Measurements from ENCODE around the gene FRMD5.

FRMD5 gene

DNA sequence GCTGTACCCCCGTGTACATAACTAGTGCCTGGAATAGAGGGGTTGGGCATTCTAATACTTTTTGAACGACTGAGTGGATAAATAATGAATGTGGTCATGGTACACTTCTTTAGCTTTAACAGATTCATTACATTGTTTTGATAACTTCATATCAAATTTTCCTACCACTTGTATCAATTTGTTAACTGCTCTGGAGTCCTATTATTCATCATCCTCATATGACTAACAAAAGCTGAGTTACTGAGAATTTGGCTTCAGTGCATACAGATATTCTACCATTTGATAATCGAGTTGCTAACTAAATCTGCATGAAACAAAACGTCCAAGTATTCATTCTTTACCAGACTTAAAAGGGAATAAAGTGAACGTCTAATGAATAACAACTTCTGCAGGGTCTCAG, 31.7 kb downstream of the FRMD5 start:
- H3K9me3 ChIP-seq (ENCODE audit: control insufficient read depth in 2 of 2, low read length in 2 of 2) = no peaks in the 10 kb centered on the region
- H3K4me1 ChIP-seq (ENCODE audit: control insufficient read depth, insufficient read depth, low read length) = no peaks in the 10 kb centered on the region
- H3K9ac ChIP-seq (ENCODE audit: low read length in 2 of 2) = no peak overlapping the region
- H3K36me3 ChIP-seq (ENCODE audit: control insufficient read depth in 2 of 2, insufficient read depth in 2 of 2, low read length in 2 of 2) = no peaks in the 10 kb centered on the region
- H3K27me3 ChIP-seq (ENCODE audit: control insufficient read depth in 1 of 2, insufficient read depth in 2 of 2, low read length in 2 of 2) = peaks cover 0 to 2% of the 10 kb centered on the region in 2 donors
- H3K27ac ChIP-seq (ENCODE audit: low read length) = no peak overlapping the region
- no peak overlapping the region for H3K4me3 ChIP-seq (ENCODE audit: low read length in 2 of 2)

DNA sequence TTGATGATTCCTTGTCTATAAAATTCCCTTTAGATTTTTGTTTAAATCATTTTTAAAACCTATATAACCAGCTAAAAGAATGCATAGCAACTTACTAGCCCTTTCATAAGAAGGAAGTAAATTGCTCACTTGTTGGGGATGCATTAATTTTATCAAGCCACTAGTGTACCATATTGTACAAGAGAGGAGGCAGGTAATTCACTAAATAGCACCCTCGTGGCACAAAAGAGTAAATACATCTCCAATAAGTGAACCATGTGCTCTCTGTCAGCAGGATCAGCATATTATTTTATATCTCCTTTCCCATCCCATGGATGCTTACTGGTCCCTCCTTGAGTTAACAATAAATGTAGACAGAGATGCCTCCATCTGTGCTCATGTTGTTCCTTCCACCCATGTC, 34.3 kb downstream of the FRMD5 start:
- Histone ChIP-seq H3K27me3 (ENCODE audit: control insufficient read depth in 1 of 2, insufficient read depth in 2 of 2, low read length in 2 of 2) (peaks cover 0 to 2% of the 10 kb centered on the region in 2 donors), H3K4me1 (ENCODE audit: control insufficient read depth, insufficient read depth, low read length) (no peaks in the 10 kb centered on the region), H3K9ac (ENCODE audit: low read length in 2 of 2) (no peak overlapping the region), H3K4me3 (ENCODE audit: low read length in 2 of 2) (no peak overlapping the region), H3K9me3 (ENCODE audit: control insufficient read depth in 2 of 2, low read length in 2 of 2) (no peaks in the 10 kb centered on the region), H3K27ac (ENCODE audit: low read length) (no peak overlapping the region), H3K36me3 (ENCODE audit: control insufficient read depth in 2 of 2, insufficient read depth in 2 of 2, low read length in 2 of 2) (no peaks in the 10 kb centered on the region)

DNA sequence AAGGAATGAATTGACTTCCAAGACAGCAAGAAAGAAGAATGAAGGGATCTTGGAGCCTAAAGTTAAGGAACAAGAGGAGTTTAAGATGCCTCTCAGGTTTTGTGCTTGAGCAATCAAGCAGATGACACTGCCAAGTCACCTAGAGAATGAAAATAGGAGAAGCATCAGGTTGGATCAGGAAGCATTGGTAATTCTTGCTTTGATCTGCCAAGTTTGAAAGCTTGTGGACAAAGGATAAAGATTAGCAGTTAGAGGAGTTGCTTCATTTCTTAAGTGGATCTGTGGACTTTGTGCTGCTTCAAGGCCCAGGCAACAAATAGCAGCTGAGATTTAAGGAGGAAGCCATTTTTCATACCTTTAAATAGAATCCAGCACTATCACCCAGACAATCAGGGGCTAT, 35.6 kb downstream of the FRMD5 start:
- H3K9me3 ChIP-seq (ENCODE audit: control insufficient read depth in 2 of 2, low read length in 2 of 2) = no peaks in the 10 kb centered on the region
- H3K36me3 ChIP-seq (ENCODE audit: control insufficient read depth in 2 of 2, insufficient read depth in 2 of 2, low read length in 2 of 2) = no peaks in the 10 kb centered on the region
- H3K27ac ChIP-seq (ENCODE audit: low read length) = no peak overlapping the region
- H3K4me3 ChIP-seq (ENCODE audit: low read length in 2 of 2) = no peak overlapping the region
- H3K27me3 ChIP-seq (ENCODE audit: control insufficient read depth in 1 of 2, insufficient read depth in 2 of 2, low read length in 2 of 2) = no peaks in the 10 kb centered on the region
- no peak overlapping the region for H3K9ac ChIP-seq (ENCODE audit: low read length in 2 of 2)
- H3K4me1 ChIP-seq (ENCODE audit: control insufficient read depth, insufficient read depth, low read length) = no peaks in the 10 kb centered on the region

DNA sequence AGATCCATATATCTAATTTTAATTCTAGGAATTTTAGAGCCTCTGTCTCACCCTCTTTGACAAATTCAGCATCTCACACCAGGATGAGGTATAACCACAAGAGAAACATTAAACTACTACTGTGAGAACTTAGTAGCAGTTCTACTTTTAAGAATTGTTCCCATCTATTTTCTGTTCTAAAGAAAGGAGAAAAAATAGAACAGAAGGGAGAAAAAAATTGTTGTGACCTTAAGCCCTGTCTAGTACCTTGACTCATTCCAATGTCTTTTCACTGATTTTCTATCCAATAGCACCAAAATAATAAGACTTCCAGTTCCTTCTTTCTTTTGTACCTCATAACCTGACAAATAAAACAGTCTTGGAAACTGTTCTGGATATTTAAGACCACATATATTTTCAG, 37.0 kb downstream of the FRMD5 start:
- H3K4me1 ChIP-seq (ENCODE audit: control insufficient read depth, insufficient read depth, low read length) = no peaks in the 10 kb centered on the region
- no peak overlapping the region for H3K9ac ChIP-seq (ENCODE audit: low read length in 2 of 2)
- no peak overlapping the region for H3K4me3 ChIP-seq (ENCODE audit: low read length in 2 of 2)
- no peaks in the 10 kb centered on the region for H3K36me3 ChIP-seq (ENCODE audit: control insufficient read depth in 2 of 2, insufficient read depth in 2 of 2, low read length in 2 of 2)
- H3K27me3 ChIP-seq (ENCODE audit: control insufficient read depth in 1 of 2, insufficient read depth in 2 of 2, low read length in 2 of 2) = no peaks in the 10 kb centered on the region
- H3K27ac ChIP-seq (ENCODE audit: low read length) = no peak overlapping the region
- H3K9me3 ChIP-seq (ENCODE audit: control insufficient read depth in 2 of 2, low read length in 2 of 2) = no peaks in the 10 kb centered on the region

DNA sequence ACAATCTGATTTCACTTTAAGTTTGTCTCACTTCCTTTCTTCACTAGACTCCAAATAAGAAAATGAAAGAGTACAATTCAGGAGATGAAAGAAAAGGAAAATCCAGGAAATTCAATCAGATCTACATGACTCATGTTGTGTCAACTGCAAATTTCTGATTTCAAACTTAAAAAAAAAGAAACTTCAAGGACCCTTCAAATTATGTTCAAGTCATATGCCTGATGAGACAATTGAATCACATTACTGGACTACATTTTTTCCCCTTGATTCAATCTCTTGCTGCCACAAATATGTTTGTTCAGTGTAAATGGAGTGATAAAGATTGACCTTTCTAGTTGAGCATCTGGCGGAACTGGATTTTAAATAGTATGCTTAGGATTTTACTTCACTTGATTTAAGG, 37.4 kb downstream of the FRMD5 start:
- Histone ChIP-seq H3K27me3 (ENCODE audit: control insufficient read depth in 1 of 2, insufficient read depth in 2 of 2, low read length in 2 of 2) (no peaks in the 10 kb centered on the region), H3K36me3 (ENCODE audit: control insufficient read depth in 2 of 2, insufficient read depth in 2 of 2, low read length in 2 of 2) (no peaks in the 10 kb centered on the region), H3K4me3 (ENCODE audit: low read length in 2 of 2) (no peak overlapping the region), H3K27ac (ENCODE audit: low read length) (no peak overlapping the region), H3K9ac (ENCODE audit: low read length in 2 of 2) (no peak overlapping the region), H3K4me1 (ENCODE audit: control insufficient read depth, insufficient read depth, low read length) (no peaks in the 10 kb centered on the region), H3K9me3 (ENCODE audit: control insufficient read depth in 2 of 2, low read length in 2 of 2) (no peaks in the 10 kb centered on the region)

DNA sequence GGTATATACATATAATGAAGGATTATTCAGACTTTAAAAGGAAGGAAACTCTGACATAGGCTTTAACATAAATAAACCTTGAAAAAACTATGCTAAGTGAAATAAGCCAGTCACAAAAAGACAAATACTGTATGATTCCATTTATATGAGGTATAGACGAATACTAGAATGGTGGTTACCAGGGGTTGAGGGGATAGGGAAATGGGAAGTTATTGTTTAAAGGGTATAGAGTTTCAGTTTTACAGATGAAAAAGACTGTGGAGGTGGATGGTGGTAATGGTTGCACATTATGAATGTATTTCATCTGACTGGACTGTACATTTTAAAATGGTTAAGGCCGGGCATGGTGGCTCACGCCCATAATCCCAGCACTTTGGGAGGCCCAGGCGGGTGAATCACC, 41.7 kb downstream of the FRMD5 start:
- H3K4me1 ChIP-seq (ENCODE audit: control insufficient read depth, insufficient read depth, low read length) = no peaks in the 10 kb centered on the region
- no peaks in the 10 kb centered on the region for H3K9me3 ChIP-seq (ENCODE audit: control insufficient read depth in 2 of 2, low read length in 2 of 2)
- H3K36me3 ChIP-seq (ENCODE audit: control insufficient read depth in 2 of 2, insufficient read depth in 2 of 2, low read length in 2 of 2) = no peaks in the 10 kb centered on the region
- H3K9ac ChIP-seq (ENCODE audit: low read length in 2 of 2) = no peak overlapping the region
- H3K27ac ChIP-seq (ENCODE audit: low read length) = no peak overlapping the region
- H3K4me3 ChIP-seq (ENCODE audit: low read length in 2 of 2) = no peak overlapping the region
- H3K27me3 ChIP-seq (ENCODE audit: control insufficient read depth in 1 of 2, insufficient read depth in 2 of 2, low read length in 2 of 2) = no peaks in the 10 kb centered on the region

DNA sequence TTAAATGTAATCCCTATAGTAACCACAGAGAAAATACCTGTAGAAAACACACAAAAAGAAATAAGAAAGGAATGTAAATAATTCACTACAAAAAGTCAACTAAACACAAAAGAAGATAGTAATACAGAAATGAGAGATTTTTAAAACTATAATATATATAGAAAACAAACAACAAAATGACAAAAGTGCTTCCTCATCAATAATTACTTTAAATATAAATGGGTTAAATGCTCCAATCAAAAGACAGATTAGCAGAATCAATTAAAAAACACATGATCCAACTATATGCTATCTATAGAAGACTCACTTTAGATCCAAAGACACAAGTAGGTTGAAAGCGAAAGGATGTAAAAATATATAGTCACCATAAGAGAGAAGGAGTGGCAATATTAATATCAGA, 45.8 kb downstream of the FRMD5 start:
- Histone ChIP-seq H3K9ac (ENCODE audit: low read length in 2 of 2) (no peak overlapping the region), H3K36me3 (ENCODE audit: control insufficient read depth in 2 of 2, insufficient read depth in 2 of 2, low read length in 2 of 2) (no peaks in the 10 kb centered on the region), H3K4me1 (ENCODE audit: control insufficient read depth, insufficient read depth, low read length) (no peaks in the 10 kb centered on the region), H3K4me3 (ENCODE audit: low read length in 2 of 2) (no peak overlapping the region), H3K27ac (ENCODE audit: low read length) (no peak overlapping the region), H3K27me3 (ENCODE audit: control insufficient read depth in 1 of 2, insufficient read depth in 2 of 2, low read length in 2 of 2) (peaks cover 0 to 3% of the 10 kb centered on the region in 2 donors), H3K9me3 (ENCODE audit: control insufficient read depth in 2 of 2, low read length in 2 of 2) (no peaks in the 10 kb centered on the region)

DNA sequence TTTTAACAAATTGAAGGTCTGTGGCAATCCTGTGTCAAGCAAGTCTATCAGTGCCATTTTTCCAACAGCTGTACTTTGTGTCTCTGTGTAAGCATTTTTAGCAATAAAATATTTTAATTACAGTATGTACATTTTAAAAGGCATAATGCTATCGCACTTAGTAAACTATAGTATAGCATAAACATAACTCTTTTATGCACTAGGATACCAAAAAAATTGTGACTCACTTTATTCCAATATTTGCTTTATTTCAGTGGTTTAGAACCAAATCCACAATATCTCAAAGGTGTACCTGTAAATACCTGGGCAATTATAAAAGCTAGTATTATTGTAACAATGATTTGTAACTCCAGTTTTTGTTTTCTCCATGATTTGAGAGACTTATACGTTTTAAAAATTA, 46.5 kb downstream of the FRMD5 start:
- Histone ChIP-seq H3K27me3 (ENCODE audit: control insufficient read depth in 1 of 2, insufficient read depth in 2 of 2, low read length in 2 of 2) (peaks cover 0 to 3% of the 10 kb centered on the region in 2 donors), H3K4me3 (ENCODE audit: low read length in 2 of 2) (no peak overlapping the region), H3K9me3 (ENCODE audit: control insufficient read depth in 2 of 2, low read length in 2 of 2) (no peaks in the 10 kb centered on the region), H3K4me1 (ENCODE audit: control insufficient read depth, insufficient read depth, low read length) (no peaks in the 10 kb centered on the region), H3K9ac (ENCODE audit: low read length in 2 of 2) (no peak overlapping the region), H3K36me3 (ENCODE audit: control insufficient read depth in 2 of 2, insufficient read depth in 2 of 2, low read length in 2 of 2) (no peaks in the 10 kb centered on the region), H3K27ac (ENCODE audit: low read length) (no peak overlapping the region)

DNA sequence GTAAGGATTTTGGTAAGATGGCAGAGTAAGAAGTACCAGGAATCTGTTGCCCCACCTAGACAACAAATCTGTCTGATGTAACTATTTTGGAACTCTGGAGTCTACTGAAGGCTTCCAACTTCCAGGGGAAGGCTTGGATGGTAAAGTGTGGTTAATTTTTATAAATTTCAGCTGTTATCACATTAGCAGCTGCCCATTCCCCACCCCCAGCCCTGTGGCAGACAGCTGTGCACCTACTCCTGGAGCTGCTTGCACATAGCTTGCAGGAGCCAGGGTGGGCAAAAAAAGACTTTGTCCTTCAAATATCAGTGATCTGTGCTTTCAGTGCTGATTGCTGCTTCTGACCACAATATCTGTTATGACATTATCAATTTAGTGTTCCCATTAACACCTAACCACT, 47.4 kb downstream of the FRMD5 start:
- H3K9ac ChIP-seq (ENCODE audit: low read length in 2 of 2) = no peak overlapping the region
- no peaks in the 10 kb centered on the region for H3K36me3 ChIP-seq (ENCODE audit: control insufficient read depth in 2 of 2, insufficient read depth in 2 of 2, low read length in 2 of 2)
- no peaks in the 10 kb centered on the region for H3K9me3 ChIP-seq (ENCODE audit: control insufficient read depth in 2 of 2, low read length in 2 of 2)
- no peak overlapping the region for H3K4me3 ChIP-seq (ENCODE audit: low read length in 2 of 2)
- H3K27me3 ChIP-seq (ENCODE audit: control insufficient read depth in 1 of 2, insufficient read depth in 2 of 2, low read length in 2 of 2) = peaks cover 0 to 3% of the 10 kb centered on the region in 2 donors
- no peak overlapping the region for H3K27ac ChIP-seq (ENCODE audit: low read length)
- no peaks in the 10 kb centered on the region for H3K4me1 ChIP-seq (ENCODE audit: control insufficient read depth, insufficient read depth, low read length)

DNA sequence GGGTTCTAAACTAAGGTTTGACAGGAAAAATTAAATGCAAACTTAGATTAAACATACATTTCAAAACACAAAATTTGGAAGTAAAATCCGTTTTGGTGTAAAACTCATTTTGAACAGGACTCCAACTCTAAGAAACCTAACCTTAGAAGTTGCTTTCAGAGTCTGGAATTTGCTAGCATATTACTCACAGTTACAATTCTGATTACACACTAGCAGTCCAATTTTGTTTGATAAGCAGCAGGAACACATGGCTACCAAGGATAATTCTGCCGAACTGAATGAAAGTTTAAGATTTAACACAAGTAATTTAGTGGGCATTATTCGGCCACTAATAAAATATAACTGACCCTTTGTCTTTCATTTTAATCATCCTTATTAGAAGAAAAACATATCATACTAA, 49.6 kb downstream of the FRMD5 start:
- H3K9me3 ChIP-seq (ENCODE audit: control insufficient read depth in 2 of 2, low read length in 2 of 2) = no peaks in the 10 kb centered on the region
- no peak overlapping the region for H3K4me3 ChIP-seq (ENCODE audit: low read length in 2 of 2)
- no peak overlapping the region for H3K27ac ChIP-seq (ENCODE audit: low read length)
- peaks cover 0 to 3% of the 10 kb centered on the region in 2 donors for H3K27me3 ChIP-seq (ENCODE audit: control insufficient read depth in 1 of 2, insufficient read depth in 2 of 2, low read length in 2 of 2)
- no peaks in the 10 kb centered on the region for H3K4me1 ChIP-seq (ENCODE audit: control insufficient read depth, insufficient read depth, low read length)
- H3K36me3 ChIP-seq (ENCODE audit: control insufficient read depth in 2 of 2, insufficient read depth in 2 of 2, low read length in 2 of 2) = no peaks in the 10 kb centered on the region
- H3K9ac ChIP-seq (ENCODE audit: low read length in 2 of 2) = no peak overlapping the region

DNA sequence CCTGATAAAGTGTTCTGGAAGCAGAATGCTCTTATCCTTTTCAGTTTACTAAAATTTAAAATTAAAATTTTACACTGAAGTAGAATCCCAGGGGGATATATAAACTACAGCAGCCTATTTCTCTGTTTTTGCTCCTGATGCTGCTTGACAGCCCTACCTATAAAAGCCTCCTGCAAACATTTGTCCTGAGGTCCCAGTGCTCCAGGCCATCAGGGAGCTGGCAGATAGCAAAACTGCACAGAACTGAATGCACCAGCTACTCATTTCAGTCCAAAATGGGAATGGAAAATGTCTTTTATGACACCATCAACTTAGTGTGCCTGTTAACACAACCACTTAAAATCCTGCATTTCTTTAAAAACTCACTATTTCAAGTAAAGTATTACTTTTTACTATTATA, 50.1 kb downstream of the FRMD5 start:
- H3K27ac ChIP-seq (ENCODE audit: low read length) = no peak overlapping the region
- no peak overlapping the region for H3K9ac ChIP-seq (ENCODE audit: low read length in 2 of 2)
- H3K9me3 ChIP-seq (ENCODE audit: control insufficient read depth in 2 of 2, low read length in 2 of 2) = no peaks in the 10 kb centered on the region
- H3K27me3 ChIP-seq (ENCODE audit: control insufficient read depth in 1 of 2, insufficient read depth in 2 of 2, low read length in 2 of 2) = peaks cover 0 to 3% of the 10 kb centered on the region in 2 donors
- no peaks in the 10 kb centered on the region for H3K4me1 ChIP-seq (ENCODE audit: control insufficient read depth, insufficient read depth, low read length)
- H3K36me3 ChIP-seq (ENCODE audit: control insufficient read depth in 2 of 2, insufficient read depth in 2 of 2, low read length in 2 of 2) = no peaks in the 10 kb centered on the region
- no peak overlapping the region for H3K4me3 ChIP-seq (ENCODE audit: low read length in 2 of 2)

DNA sequence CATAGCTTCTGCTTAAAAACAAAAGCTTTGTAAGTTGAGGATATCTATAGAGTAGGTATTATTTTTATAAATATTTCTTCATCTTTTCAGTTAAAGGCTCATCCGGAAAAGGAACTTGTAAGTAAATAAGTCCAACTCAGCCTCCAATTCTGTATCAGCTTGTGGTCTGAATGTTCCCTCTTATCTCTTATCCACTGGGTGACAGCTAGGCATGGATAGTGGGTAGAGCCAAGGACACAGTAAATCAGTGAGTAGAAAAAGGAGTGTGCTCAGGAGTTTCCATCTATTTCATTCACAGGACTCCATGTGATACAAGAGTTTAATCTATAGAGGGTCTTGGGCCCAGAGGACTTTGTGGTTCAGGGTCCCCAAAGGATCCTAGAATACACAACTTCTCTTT, 50.9 kb downstream of the FRMD5 start:
- Histone ChIP-seq H3K27me3 (ENCODE audit: control insufficient read depth in 1 of 2, insufficient read depth in 2 of 2, low read length in 2 of 2) (peaks cover 0 to 3% of the 10 kb centered on the region in 2 donors), H3K9me3 (ENCODE audit: control insufficient read depth in 2 of 2, low read length in 2 of 2) (no peaks in the 10 kb centered on the region), H3K4me3 (ENCODE audit: low read length in 2 of 2) (no peak overlapping the region), H3K4me1 (ENCODE audit: control insufficient read depth, insufficient read depth, low read length) (no peaks in the 10 kb centered on the region), H3K27ac (ENCODE audit: low read length) (no peak overlapping the region), H3K36me3 (ENCODE audit: control insufficient read depth in 2 of 2, insufficient read depth in 2 of 2, low read length in 2 of 2) (no peaks in the 10 kb centered on the region), H3K9ac (ENCODE audit: low read length in 2 of 2) (no peak overlapping the region)

All from stomach smooth muscle (tissue), 2 donors.